ENCODE data around the gene LNP1. TPM values are rescaled to one million over a fixed set of nuclear protein-coding genes. Genes with fewer than 3 reads are reported as not detected.

The LNP1 gene
- total RNA-seq, 1 donor from 2014 or later: 26.5 TPM

DNA sequence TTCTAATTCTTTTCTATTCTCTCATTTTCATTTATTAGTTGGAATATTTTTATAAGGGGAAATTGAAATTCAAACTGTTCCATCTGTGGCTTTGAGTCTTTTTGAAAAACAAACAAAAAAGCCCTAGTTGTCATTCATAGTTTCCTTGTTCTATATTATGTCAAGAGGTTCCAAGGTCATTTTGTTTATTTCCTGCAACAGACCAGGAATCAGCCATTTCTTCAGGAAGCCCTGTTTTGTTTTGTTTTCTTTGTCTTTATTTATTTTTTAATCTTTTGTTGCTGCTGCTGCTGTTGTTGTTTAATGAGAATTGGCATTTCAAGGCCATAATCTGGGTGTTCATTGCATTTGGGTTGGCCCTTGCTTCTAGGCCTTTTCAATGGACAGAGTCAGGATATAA is 14.8 kb downstream of the LNP1 start:
- Histone ChIP-seq H3K9ac (no peak overlapping the region), H3K4me2 (no peak overlapping the region), H3K79me2 (ENCODE audit: low read depth) (peaks cover 10% of the 10 kb centered on the region), H3K36me3 (no peaks in the 10 kb centered on the region), H3K27me3 (no peaks in the 10 kb centered on the region), H3K9me3 (ENCODE audit: low read depth) (no peaks in the 10 kb centered on the region), H3K4me3 (no peak overlapping the region), H4K20me1 (ENCODE audit: low read depth) (no peaks in the 10 kb centered on the region), H3F3A (ENCODE audit: low read depth) (no peaks in the 10 kb centered on the region), H2AFZ (replicated peaks) (no peak overlapping the region), H3K4me1 (no peaks in the 10 kb centered on the region), H3K27ac (no peak overlapping the region)
- H3K27me3 Mint-ChIP-seq (ENCODE audit: insufficient read depth, low read depth): peaks cover 2% of the 10 kb centered on the region
- no peak overlapping the region for H3K27ac Mint-ChIP-seq
- no peak overlapping the region for H3K4me3 Mint-ChIP-seq
- peaks cover 9% of the 10 kb centered on the region for H3K9me3 Mint-ChIP-seq
- no peak for DNase-seq (ENCODE audit: low spot score)
- TF ChIP-seq EZH2 (IDR thresholded peaks at IDR 0.05): no peak
- TF ChIP-seq EZH2phosphoT487 (IDR thresholded peaks at IDR 0.05): no peak
- TF ChIP-seq, protein P1, sequence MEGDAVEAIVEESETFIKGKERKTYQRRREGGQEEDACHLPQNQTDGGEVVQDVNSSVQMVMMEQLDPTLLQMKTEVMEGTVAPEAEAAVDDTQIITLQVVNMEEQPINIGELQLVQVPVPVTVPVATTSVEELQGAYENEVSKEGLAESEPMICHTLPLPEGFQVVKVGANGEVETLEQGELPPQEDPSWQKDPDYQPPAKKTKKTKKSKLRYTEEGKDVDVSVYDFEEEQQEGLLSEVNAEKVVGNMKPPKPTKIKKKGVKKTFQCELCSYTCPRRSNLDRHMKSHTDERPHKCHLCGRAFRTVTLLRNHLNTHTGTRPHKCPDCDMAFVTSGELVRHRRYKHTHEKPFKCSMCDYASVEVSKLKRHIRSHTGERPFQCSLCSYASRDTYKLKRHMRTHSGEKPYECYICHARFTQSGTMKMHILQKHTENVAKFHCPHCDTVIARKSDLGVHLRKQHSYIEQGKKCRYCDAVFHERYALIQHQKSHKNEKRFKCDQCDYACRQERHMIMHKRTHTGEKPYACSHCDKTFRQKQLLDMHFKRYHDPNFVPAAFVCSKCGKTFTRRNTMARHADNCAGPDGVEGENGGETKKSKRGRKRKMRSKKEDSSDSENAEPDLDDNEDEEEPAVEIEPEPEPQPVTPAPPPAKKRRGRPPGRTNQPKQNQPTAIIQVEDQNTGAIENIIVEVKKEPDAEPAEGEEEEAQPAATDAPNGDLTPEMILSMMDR (IDR thresholded peaks at IDR 0.05): no peak
- H3K4me1 Mint-ChIP-seq: peaks cover 2% of the 10 kb centered on the region
- H3K36me3 Mint-ChIP-seq: peaks cover 36% of the 10 kb centered on the region

DNA sequence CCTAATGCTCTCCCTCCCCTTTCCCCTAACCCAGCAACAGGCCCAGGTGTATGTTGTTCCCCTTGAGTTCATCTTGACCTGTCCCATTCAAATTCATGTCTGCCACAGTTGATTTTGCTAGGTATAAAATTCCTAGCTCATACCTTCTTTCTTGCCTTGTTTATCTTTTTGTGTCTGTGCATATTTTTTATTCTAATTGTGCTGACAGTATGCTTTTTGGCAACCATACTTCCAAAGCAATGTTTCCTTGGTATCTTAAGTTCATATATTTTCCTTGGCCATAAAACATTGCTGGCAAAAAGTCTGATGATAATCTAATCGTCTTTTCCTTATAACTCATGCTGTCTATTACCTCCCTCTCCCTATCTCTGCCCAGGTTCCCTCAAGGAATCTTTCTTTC is 15.5 kb downstream of the LNP1 start:
- no peak overlapping the region for H3K27ac Mint-ChIP-seq
- H3K4me1 Mint-ChIP-seq: peaks cover 3% of the 10 kb centered on the region
- peaks cover 2% of the 10 kb centered on the region for H3K27me3 Mint-ChIP-seq (ENCODE audit: insufficient read depth, low read depth)
- H3K4me1 ChIP-seq: no peaks in the 10 kb centered on the region
- no peaks in the 10 kb centered on the region for H3F3A ChIP-seq (ENCODE audit: low read depth)
- no peak for DNase-seq (ENCODE audit: low spot score)
- no peaks in the 10 kb centered on the region for H3K36me3 ChIP-seq
- H3K27ac ChIP-seq: no peak overlapping the region
- TF ChIP-seq EZH2 (IDR thresholded peaks at IDR 0.05): no peak
- TF ChIP-seq EZH2phosphoT487 (IDR thresholded peaks at IDR 0.05): no peak
- TF ChIP-seq, protein P1 (IDR thresholded peaks at IDR 0.05): no peak
- H3K27me3 ChIP-seq: no peaks in the 10 kb centered on the region
- peaks cover 5% of the 10 kb centered on the region for H3K9me3 Mint-ChIP-seq
- peaks cover 31% of the 10 kb centered on the region for H3K36me3 Mint-ChIP-seq
- no peaks in the 10 kb centered on the region for H4K20me1 ChIP-seq (ENCODE audit: low read depth)
- peaks cover 4% of the 10 kb centered on the region for H3K79me2 ChIP-seq (ENCODE audit: low read depth)
- no peak overlapping the region for H3K9ac ChIP-seq
- no peak overlapping the region for H3K4me2 ChIP-seq
- H3K4me3 ChIP-seq: no peak overlapping the region
- no peak overlapping the region for H3K4me3 Mint-ChIP-seq
- H2AFZ ChIP-seq (replicated peaks): no peak overlapping the region
- no peaks in the 10 kb centered on the region for H3K9me3 ChIP-seq (ENCODE audit: low read depth)

DNA sequence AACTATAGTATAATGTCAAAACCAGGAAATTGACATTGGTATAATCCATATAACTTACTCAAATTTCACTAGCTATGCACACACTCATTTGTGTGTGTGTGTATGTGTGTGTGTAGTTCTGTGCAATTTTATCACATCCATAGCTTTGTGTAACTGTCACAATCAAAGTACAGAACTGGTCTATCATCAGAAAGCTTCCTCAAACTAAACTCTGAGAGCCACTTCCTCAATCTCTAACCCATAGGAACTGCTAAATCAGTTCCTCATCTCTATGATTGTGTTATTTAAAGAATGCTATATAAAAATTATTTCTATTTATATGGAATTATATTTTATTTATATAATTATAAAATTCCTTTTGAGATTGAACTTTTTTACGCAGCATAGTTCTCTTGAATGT is 18.1 kb downstream of the LNP1 start:
- H3K9me3 ChIP-seq (ENCODE audit: low read depth): no peaks in the 10 kb centered on the region
- no peak overlapping the region for H3K4me3 Mint-ChIP-seq
- peaks cover 4% of the 10 kb centered on the region for H3K79me2 ChIP-seq (ENCODE audit: low read depth)
- H3F3A ChIP-seq (ENCODE audit: low read depth): no peaks in the 10 kb centered on the region
- H3K27ac ChIP-seq: no peak overlapping the region
- DNase-seq (ENCODE audit: low spot score): no peak
- H3K27me3 ChIP-seq: no peaks in the 10 kb centered on the region
- H3K9me3 Mint-ChIP-seq: no peaks in the 10 kb centered on the region
- no peak overlapping the region for H3K4me3 ChIP-seq
- H3K27ac Mint-ChIP-seq: no peak overlapping the region
- H3K4me1 Mint-ChIP-seq: peaks cover 3% of the 10 kb centered on the region
- peaks cover 3% of the 10 kb centered on the region for H3K4me1 ChIP-seq
- H3K9ac ChIP-seq: no peak overlapping the region
- H2AFZ ChIP-seq (replicated peaks): no peak overlapping the region
- peaks cover 11% of the 10 kb centered on the region for H3K36me3 Mint-ChIP-seq
- peaks cover 2% of the 10 kb centered on the region for H3K27me3 Mint-ChIP-seq (ENCODE audit: insufficient read depth, low read depth)
- TF ChIP-seq EZH2phosphoT487 (IDR thresholded peaks at IDR 0.05) (no peak), EZH2 (IDR thresholded peaks at IDR 0.05) (no peak)
- TF ChIP-seq, protein P1 (IDR thresholded peaks at IDR 0.05): no peak
- no peaks in the 10 kb centered on the region for H3K36me3 ChIP-seq
- no peak overlapping the region for H3K4me2 ChIP-seq
- H4K20me1 ChIP-seq (ENCODE audit: low read depth): no peaks in the 10 kb centered on the region

All from neural progenitor cell (in vitro differentiated cells).